Muscle of arm (tissue), 12 donors: Measurements from ENCODE around the gene TNFRSF1A. TPM values are rescaled to one million over a fixed set of nuclear protein-coding genes. Genes with fewer than 3 reads are reported as not detected.

Source experiments
- DNase-seq: peaks from one replicate; pipeline ENCODE4 v3.0.0-alpha.2; 2013
- polyA plus RNA-seq, 12 donors: library from polyadenylated mRNA; unstranded; fragments of 120-200 nt; gene quantifications; one replicate each; pipeline ENCODE4 v1.2.1, GENCODE V29; 2013; ENCODE audit not compliant: insufficient read length in 12 of 12

TNFRSF1A gene
- polyA plus RNA-seq, 12 donors: 58.7 to 132 (median 70.6) TPM; not detected in 1

DNA sequence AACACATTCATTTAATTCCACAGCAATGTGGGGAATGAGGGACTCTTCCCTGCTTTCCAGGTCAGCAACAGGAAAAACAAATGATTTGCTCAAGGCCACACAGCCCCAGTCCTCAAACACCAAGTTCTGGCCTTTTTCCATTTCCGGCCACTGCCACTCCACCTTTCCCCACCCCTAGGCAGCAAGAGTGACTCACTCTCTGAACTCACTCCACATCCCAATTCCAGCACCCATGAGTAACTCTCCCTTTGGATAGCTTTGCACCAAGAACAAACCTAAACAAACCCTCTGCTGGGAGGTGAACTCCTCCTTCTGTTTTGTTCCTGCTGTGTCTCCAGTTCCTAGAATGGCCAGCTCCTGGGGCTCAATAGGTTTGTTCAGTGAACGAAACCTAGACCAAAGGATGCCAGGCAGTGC, 61.8 kb downstream of the TNFRSF1A start:
- no peak for DNase-seq

- DNase-seq: no peak
These were observed 62.2 kb downstream of the TNFRSF1A start for GRCh38 chr12:6279631-6280030.

GRCh38 chr12:6279256-6279628, 62.6 kb downstream of the TNFRSF1A start:
- DNase-seq: no peak

Other genes starting within 250 kb of the TNFRSF1A start
- gene VWF, start 217.4 kb downstream of the TNFRSF1A start, polyA plus RNA-seq: 10 to 100 TPM in 11 of 12 donors, not detected in 1; 49.1 to 67.9 (median 58.1) TPM
- gene CD9, start 141.7 kb downstream of the TNFRSF1A start, polyA plus RNA-seq: 100 to 1,000 TPM in 3 of 12 donors, 10 to 100 TPM in 8, not detected in 1; 52.2 to 191 (median 59.8) TPM
- 1 to 10 TPM in 6 of 12 donors, under 1 TPM in 4, not detected in 2; 0.36 to 5.3 (median 1.1) TPM for gene PLEKHG6, start 31.4 kb downstream of the TNFRSF1A start, polyA plus RNA-seq
- 1 to 10 TPM in 2 of 12 donors, under 1 TPM in 6, not detected in 4; 0.23 to 9.9 (median 0.51) TPM for gene SCNN1A, start 33.5 kb upstream of the TNFRSF1A start, polyA plus RNA-seq
- 10 to 100 TPM in 11 of 12 donors, not detected in 1; 25.8 to 65.1 (median 37.9) TPM for gene LTBR, start 42.1 kb upstream of the TNFRSF1A start, polyA plus RNA-seq
- gene CD27, start 102.9 kb upstream of the TNFRSF1A start, polyA plus RNA-seq: 1 to 10 TPM in 4 of 12 donors, under 1 TPM in 5, not detected in 3; 0.54 to 3.3 (median 0.96) TPM
- 10 to 100 TPM in 2 of 12 donors, 1 to 10 TPM in 8, not detected in 2; 5.0 to 15.8 (median 8.7) TPM for gene TAPBPL, start 110.0 kb upstream of the TNFRSF1A start, polyA plus RNA-seq
- 10 to 100 TPM in 6 of 12 donors, 1 to 10 TPM in 5, not detected in 1; 6.9 to 25.7 (median 11.9) TPM for gene VAMP1, start 128.6 kb upstream of the TNFRSF1A start, polyA plus RNA-seq
- 100 to 1,000 TPM in 11 of 12 donors, not detected in 1; 104 to 178 (median 131) TPM for gene MRPL51, start 151.2 kb upstream of the TNFRSF1A start, polyA plus RNA-seq
- 10 to 100 TPM in 11 of 12 donors, not detected in 1; 28.7 to 53.7 (median 41.5) TPM for gene NCAPD2, start 152.0 kb upstream of the TNFRSF1A start, polyA plus RNA-seq
- 1,000 to 10,000 TPM in 11 of 12 donors, 100 to 1,000 TPM in 1; 984 to 5,913 (median 3,885) TPM for gene GAPDH, start 192.4 kb upstream of the TNFRSF1A start, polyA plus RNA-seq
- 10 to 100 TPM in 11 of 12 donors, not detected in 1; 20.7 to 43.6 (median 28.0) TPM for gene IFFO1, start 214.0 kb upstream of the TNFRSF1A start, polyA plus RNA-seq
- 10 to 100 TPM in 11 of 12 donors, not detected in 1; 14.9 to 44.6 (median 21.7) TPM for gene NOP2, start 226.2 kb upstream of the TNFRSF1A start, polyA plus RNA-seq